ENCODE data around the gene BRCA2.

Gene BRCA2

GRCh38 chr13:32390484-32390883 lies 75.2 kb downstream of the BRCA2 start:
- DNase-seq = no peak

- DNase-seq = no peak
Measured at GRCh38 chr13:32391101-32391619, 75.9 kb downstream of the BRCA2 start.

- DNase-seq = no peak
Measured at GRCh38 chr13:32403108-32403507, 87.8 kb downstream of the BRCA2 start.

- no peak for DNase-seq
Measured at GRCh38 chr13:32407854-32408253, 92.5 kb downstream of the BRCA2 start.

GRCh38 chr13:32408296-32409000 lies 93.1 kb downstream of the BRCA2 start:
- DNase-seq = peak; percentile 44

- no peak for DNase-seq
Measured at GRCh38 chr13:32409001-32409313, 93.6 kb downstream of the BRCA2 start.

GRCh38 chr13:32409561-32410421 lies 94.5 kb downstream of the BRCA2 start:
- peak; percentile 32 for DNase-seq

- DNase-seq = no peak
Measured at GRCh38 chr13:32413284-32413683, 98.0 kb downstream of the BRCA2 start.

GRCh38 chr13:32414580-32414979 lies 99.3 kb downstream of the BRCA2 start:
- DNase-seq = no peak

GRCh38 chr13:32415019-32415418 lies 99.7 kb downstream of the BRCA2 start:
- DNase-seq = peak; percentile 76

- no peak for DNase-seq
Measured at GRCh38 chr13:32417995-32418394, 102.7 kb downstream of the BRCA2 start.

- no peak for DNase-seq
Measured at GRCh38 chr13:32419862-32420261, 104.6 kb downstream of the BRCA2 start.

GRCh38 chr13:32423592-32423991 lies 108.3 kb downstream of the BRCA2 start:
- DNase-seq = peak; percentile 96

GRCh38 chr13:32425158-32425557 lies 109.8 kb downstream of the BRCA2 start:
- no peak for DNase-seq

GRCh38 chr13:32426191-32426989 lies 111.1 kb downstream of the BRCA2 start:
- DNase-seq = peak; percentile 87

GRCh38 chr13:32426990-32427851 lies 111.9 kb downstream of the BRCA2 start:
- peak; percentile 74 for DNase-seq

- DNase-seq = peak; percentile 89
Measured at GRCh38 chr13:32427852-32428580, 112.7 kb downstream of the BRCA2 start, which contains the start of gene N4BP2L1. Gene N4BP2L1 (minus strand): TSS chr13:32428130. CDS start chr13:32428082, 48 bp downstream.

GRCh38 chr13:32428581-32429432 lies 113.5 kb downstream of the BRCA2 start:
- DNase-seq = peak; percentile 67

- DNase-seq = no peak
Measured at GRCh38 chr13:32429433-32429909, 114.2 kb downstream of the BRCA2 start.
